ENCODE measurements around the gene RUFY3.

DNA sequence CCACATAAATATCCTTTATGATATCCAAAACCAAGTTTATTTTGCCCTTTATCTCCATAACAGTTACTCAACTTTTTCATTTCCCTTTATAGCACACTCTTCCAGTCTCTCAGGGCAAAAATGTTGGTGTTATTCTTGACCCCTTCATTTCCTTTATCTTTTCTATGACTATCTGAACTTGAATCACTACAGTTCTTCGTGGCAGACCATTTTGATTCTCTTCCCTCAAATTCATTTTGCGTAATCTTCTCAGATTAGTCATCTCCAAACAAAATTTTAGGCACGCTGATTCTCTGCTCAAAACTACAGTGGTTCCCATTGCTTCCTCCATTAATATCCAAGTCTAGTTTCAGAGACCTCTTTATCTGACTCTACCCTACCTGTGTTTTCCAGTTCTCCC is 26.1 kb downstream of the RUFY3 start:
- no peak for TF ChIP-seq POLR2A (IDR thresholded peaks at IDR 0.05)
- TF ChIP-seq, protein P1, sequence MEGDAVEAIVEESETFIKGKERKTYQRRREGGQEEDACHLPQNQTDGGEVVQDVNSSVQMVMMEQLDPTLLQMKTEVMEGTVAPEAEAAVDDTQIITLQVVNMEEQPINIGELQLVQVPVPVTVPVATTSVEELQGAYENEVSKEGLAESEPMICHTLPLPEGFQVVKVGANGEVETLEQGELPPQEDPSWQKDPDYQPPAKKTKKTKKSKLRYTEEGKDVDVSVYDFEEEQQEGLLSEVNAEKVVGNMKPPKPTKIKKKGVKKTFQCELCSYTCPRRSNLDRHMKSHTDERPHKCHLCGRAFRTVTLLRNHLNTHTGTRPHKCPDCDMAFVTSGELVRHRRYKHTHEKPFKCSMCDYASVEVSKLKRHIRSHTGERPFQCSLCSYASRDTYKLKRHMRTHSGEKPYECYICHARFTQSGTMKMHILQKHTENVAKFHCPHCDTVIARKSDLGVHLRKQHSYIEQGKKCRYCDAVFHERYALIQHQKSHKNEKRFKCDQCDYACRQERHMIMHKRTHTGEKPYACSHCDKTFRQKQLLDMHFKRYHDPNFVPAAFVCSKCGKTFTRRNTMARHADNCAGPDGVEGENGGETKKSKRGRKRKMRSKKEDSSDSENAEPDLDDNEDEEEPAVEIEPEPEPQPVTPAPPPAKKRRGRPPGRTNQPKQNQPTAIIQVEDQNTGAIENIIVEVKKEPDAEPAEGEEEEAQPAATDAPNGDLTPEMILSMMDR (IDR thresholded peaks at IDR 0.05), result no peak
